LNCAP (cell line): ENCODE results near the gene AK8.

Experiments
- TF ChIP-seq, protein P1 (sequence below): fragments of 450-650 bp; IDR thresholded peaks from 2 replicates; pipeline ENCODE4 v1.5.1; 2017; ENCODE audit warnings: mild to moderate bottlenecking

The AK8 gene

GRCh38 chr9:132814937-132815336 lies 63.1 kb downstream of the AK8 start:
- TF ChIP-seq, protein P1, sequence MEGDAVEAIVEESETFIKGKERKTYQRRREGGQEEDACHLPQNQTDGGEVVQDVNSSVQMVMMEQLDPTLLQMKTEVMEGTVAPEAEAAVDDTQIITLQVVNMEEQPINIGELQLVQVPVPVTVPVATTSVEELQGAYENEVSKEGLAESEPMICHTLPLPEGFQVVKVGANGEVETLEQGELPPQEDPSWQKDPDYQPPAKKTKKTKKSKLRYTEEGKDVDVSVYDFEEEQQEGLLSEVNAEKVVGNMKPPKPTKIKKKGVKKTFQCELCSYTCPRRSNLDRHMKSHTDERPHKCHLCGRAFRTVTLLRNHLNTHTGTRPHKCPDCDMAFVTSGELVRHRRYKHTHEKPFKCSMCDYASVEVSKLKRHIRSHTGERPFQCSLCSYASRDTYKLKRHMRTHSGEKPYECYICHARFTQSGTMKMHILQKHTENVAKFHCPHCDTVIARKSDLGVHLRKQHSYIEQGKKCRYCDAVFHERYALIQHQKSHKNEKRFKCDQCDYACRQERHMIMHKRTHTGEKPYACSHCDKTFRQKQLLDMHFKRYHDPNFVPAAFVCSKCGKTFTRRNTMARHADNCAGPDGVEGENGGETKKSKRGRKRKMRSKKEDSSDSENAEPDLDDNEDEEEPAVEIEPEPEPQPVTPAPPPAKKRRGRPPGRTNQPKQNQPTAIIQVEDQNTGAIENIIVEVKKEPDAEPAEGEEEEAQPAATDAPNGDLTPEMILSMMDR, result no peak

DNA sequence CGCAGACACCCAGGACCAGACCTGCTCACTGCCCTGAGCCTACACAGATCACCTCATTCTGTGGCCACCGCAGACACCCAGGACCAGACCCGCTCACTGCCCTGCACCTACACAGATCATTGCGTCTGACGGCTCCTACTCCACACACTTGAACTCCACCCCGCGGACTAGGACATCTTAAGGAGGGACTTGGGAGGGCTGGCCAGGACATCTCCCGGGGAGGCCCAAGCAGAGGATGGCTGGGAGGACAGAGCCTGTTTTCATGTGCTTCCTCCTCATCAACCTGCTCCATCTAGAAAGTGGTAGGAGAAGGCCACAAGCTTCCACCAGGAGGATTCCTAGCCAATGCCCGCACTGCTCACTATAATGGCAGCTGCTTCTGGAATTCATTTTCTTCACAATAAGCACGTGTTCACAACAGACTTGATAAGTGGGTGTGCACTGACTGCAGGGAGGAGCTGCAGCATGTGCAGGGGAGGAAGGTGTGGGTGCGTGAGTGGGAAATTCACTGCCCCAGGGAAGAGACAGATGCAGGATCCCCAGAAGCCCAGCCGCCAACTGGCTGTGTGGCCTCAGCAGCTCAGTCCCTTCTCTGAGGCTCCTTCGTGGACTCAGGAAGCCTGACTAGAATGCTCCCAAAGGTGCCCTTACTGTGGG lies 64.8 kb downstream of the AK8 start:
- TF ChIP-seq, protein P1, result no peak

- TF ChIP-seq, protein P1, result no peak
These were observed 66.1 kb downstream of the AK8 start for GRCh38 chr9:132811985-132812384.

GRCh38 chr9:132810314-132810713 lies 67.8 kb downstream of the AK8 start:
- TF ChIP-seq, protein P1, result no peak

- TF ChIP-seq, protein P1, result no peak
These were observed 68.3 kb downstream of the AK8 start for GRCh38 chr9:132809677-132810271.

GRCh38 chr9:132808645-132809044 lies 69.4 kb downstream of the AK8 start:
- TF ChIP-seq, protein P1, result no peak

- TF ChIP-seq, protein P1, result no peak
These were observed 71.2 kb downstream of the AK8 start for GRCh38 chr9:132806723-132807421.
